GM13976 (cell line): Measurements from ENCODE around the gene ZNF99.

ENCODE experiments used
- DNase-seq: peaks from one replicate; pipeline ENCODE4 v3.0.0; 2012; ENCODE audit warnings: low spot score
- in situ Hi-C: fragments of 300-500 bp; cut with MboI; formaldehyde crosslinking; loops from one replicate; pipeline ENCODE4 v1.12.0; 2022; ENCODE audit warnings: low sequenced_read_pairs, mixed read lengths, inconsistent platforms; ENCODE audit not compliant: unreplicated experiment
- TF ChIP-seq, protein P1 (sequence below): IDR thresholded peaks from 2 replicates; pipeline ENCODE4 v1.5.1; 2012; ENCODE audit warnings: borderline replicate concordance, mild to moderate bottlenecking; ENCODE audit not compliant: insufficient read depth; ENCODE audit errors: extremely low read depth, missing control alignments, control extremely low read depth

The ZNF99 gene

GRCh38 chr19:22783651-22784410 is at the start of gene ZNF99:
TSS of gene ZNF99 (minus strand) at chr19:22784151. CDS start at chr19:22784016, 135 bp downstream.
- TF ChIP-seq, protein P1, sequence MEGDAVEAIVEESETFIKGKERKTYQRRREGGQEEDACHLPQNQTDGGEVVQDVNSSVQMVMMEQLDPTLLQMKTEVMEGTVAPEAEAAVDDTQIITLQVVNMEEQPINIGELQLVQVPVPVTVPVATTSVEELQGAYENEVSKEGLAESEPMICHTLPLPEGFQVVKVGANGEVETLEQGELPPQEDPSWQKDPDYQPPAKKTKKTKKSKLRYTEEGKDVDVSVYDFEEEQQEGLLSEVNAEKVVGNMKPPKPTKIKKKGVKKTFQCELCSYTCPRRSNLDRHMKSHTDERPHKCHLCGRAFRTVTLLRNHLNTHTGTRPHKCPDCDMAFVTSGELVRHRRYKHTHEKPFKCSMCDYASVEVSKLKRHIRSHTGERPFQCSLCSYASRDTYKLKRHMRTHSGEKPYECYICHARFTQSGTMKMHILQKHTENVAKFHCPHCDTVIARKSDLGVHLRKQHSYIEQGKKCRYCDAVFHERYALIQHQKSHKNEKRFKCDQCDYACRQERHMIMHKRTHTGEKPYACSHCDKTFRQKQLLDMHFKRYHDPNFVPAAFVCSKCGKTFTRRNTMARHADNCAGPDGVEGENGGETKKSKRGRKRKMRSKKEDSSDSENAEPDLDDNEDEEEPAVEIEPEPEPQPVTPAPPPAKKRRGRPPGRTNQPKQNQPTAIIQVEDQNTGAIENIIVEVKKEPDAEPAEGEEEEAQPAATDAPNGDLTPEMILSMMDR: no peak
- no peak for DNase-seq
- in situ Hi-C loops: no loop called here

DNA sequence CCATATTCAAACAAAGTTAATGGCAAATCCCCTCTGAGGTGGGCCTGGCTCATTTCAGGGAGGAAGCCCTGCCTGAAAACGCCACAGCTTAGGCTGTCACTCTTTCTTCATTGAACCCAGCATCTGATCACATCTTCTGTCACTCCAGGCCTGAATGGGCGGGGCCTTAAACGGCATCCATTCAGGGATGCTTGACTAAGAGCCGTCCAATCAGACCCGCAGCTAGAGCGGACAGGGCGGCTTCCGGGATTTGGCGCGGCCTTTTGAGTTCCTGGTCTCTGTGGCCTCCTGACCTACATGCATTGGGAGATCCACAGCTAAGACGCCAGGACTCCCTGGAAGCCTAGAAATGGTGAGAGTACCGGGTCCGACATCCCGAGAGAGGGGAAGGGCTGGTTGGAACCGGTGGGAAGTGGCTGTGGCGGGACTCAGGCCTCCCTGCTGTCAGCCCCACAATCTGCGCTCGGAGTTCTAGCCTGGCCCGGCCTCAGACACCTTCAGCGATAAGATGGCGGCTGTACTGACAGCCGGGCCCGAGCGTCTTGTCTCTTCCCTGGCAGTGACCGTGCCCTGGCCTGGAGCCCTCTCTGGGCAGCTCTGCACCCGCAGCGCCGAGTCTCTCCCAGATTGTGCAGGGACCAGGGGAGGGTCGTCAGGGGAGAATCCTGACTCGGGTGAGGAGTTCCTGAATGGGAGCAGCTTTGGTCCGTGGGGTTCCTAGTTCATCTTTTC is 48.2 kb upstream of the ZNF99 start, which contains the start of gene ZNF723:
Gene ZNF723, plus strand, starts transcription at position 261 of the 732 bp plus-strand sequence. Its CDS starts 89 bp downstream, at position 350.
- in situ Hi-C loops: no loop called here
- TF ChIP-seq, protein P1: no peak
- no peak for DNase-seq

GRCh38 chr19:22831211-22831610 is 47.3 kb upstream of the ZNF99 start:
- TF ChIP-seq, protein P1: no peak
- in situ Hi-C loops: no loop called here
- DNase-seq: no peak

DNA sequence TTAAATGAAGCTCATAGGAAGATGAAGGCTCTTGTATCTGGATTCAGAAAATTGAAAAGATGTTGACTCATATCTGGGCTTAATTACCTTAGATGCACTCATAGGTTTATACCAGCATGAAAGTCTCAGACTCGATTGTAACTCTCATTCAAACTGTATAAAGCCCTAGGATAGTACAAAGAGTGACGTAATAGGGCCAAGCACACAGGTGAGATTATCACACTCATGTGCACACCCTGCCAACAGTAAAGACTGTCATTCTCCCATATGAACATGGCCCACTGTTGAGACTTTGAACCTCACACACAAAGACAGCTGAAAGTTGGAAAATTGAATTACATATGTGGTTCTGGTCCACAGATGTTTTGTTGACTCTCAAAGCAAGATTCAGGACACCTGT is 30.2 kb upstream of the ZNF99 start:
- in situ Hi-C loops: no loop called here

DNA sequence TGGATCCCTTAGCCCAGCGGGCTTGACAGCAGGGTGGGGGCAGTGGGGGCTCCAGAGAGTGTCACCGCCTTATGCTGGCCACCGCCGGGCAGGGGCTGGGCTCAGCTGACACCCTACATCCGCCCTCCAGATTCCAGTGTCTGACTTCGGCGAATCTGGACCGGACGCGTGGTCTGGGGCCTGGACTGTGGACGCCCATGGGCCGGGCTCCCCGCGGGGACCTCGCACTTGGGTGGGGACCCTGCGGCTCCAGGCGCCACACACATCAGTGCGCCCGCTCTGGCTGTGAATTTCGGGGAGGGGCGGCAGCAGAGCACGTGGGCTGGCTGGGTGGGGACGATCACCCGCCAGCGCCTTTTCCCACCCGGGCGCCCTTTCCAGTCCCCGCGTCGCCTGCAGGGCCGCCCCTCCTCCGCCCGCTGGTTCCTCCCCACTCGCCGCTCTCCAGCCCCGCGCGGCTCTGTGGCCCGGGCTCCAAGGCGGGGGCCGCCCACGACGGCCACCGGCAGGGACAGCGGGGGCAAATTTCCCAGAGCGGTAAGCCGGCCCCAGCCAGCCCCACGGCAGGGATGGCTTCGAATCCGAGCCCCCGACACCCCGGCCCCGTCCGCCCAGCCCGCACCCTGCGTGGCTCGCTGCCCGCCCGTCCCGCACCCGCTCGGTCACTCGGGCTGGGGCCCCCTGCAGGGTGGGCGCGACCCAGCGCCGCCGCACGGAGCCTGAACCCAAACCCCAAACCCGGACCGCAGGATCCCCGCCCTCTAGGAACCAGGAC is 23.3 kb upstream of the ZNF99 start:
- in situ Hi-C loops: no loop called here
- DNase-seq: no peak
- TF ChIP-seq, protein P1: no peak

More for the DNA sequence above, 30.2 kb upstream of the ZNF99 start:
- TF ChIP-seq, protein P1: no peak
- no peak for DNase-seq

DNA sequence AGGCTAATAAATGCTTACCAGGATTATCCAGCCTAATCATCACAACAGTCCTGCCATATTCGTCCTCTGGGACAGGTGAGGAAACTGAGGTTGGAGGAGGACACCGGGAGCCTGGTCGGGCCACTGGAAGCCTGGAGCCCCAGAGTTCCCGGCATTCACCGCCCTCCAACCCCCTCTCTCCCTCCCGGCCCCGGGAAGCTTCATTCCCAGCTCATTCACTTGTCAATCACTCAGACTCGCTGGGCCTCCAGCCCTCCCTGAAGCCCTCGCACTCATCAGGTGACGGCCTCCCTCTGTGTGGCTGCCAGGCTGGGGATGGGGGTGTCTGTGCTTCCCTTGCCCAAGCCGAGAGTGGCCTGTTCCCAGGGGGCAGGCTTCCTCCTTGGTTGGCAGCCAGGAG is 22.5 kb upstream of the ZNF99 start:
- TF ChIP-seq, protein P1: no peak
- no peak for DNase-seq
- in situ Hi-C loops: no loop called here
